Urinary bladder (tissue), 4 donors: ENCODE data around the gene ZNRD2. TPM values are rescaled to one million over a fixed set of nuclear protein-coding genes. Genes with fewer than 3 reads are reported as not detected.

Source experiments
- DNase-seq: peaks from one replicate; pipeline ENCODE4 v3.0.0-alpha.2; 2015; ENCODE audit errors: extremely low spot score
- H3K27ac ChIP-seq: one replicate; pipeline ENCODE4 v1.5.1; 2013; ENCODE audit warnings: low read depth, mild to moderate bottlenecking, moderate library complexity
- H3K36me3 ChIP-seq: one replicate; pipeline ENCODE4 v1.6.1; 2013; ENCODE audit warnings: mild to moderate bottlenecking, moderate library complexity; ENCODE audit not compliant: insufficient read depth
- H3K4me1 ChIP-seq: one replicate; pipeline ENCODE4 v1.6.1; 2013; ENCODE audit warnings: mild to moderate bottlenecking, moderate library complexity; ENCODE audit not compliant: insufficient read depth
- H3K4me3 ChIP-seq: one replicate; pipeline ENCODE4 v1.5.1; 2013; ENCODE audit warnings: low read depth, low read length
- WGBS: extraction: QIAGEN DNeasy Blood & Tissue Kit; methylation state at CpG from one replicate; pipeline ENCODE4 v1.1.7; 2013; 5-methylcytosine and 5-hydroxymethylcytosine counted together
- polyA plus RNA-seq: library from polyadenylated mRNA; stranded (reverse); fragments of 200-250 nt; gene quantifications from one replicate; pipeline ENCODE4 v1.2.3, GENCODE V29; 2013
- total RNA-seq: library from RNA; depleted of rRNA; stranded (reverse); fragments of >200 nt; gene quantifications from one replicate; pipeline ENCODE4 v1.2.3, GENCODE V29; 2014
- donor health status: healthy with polysubstance abuse.
- donor health status: healthy.

ZNRD2 gene
- total and polyA plus RNA-seq, 2 donors: 14.6 to 94.9 TPM

GRCh38 chr11:65565624-65566453 lies 4.4 kb upstream of the ZNRD2 start:
- H3K27ac ChIP-seq: no peak overlapping the region
- no peaks in the 10 kb centered on the region for H3K4me1 ChIP-seq
- no peak overlapping the region for H3K4me3 ChIP-seq
- H3K36me3 ChIP-seq: no peaks in the 10 kb centered on the region
- 82% methylated on average over 7 of the region's 7 CpGs for WGBS
- no peak for DNase-seq

- Histone ChIP-seq H3K27ac (peak overlapping the region; percentile 92), H3K4me3 (peak overlapping the region; percentile 78), H3K4me1 (no peaks in the 10 kb centered on the region), H3K36me3 (no peaks in the 10 kb centered on the region)
- no peak for DNase-seq
- 8% methylated on average over 28 of the region's 28 CpGs for WGBS
Observed at GRCh38 chr11:65569164-65569972, 909 bp upstream of the ZNRD2 start.

GRCh38 chr11:65571420-65571819 lies 1.1 kb downstream of the ZNRD2 start:
- no peaks in the 10 kb centered on the region for H3K36me3 ChIP-seq
- no peaks in the 10 kb centered on the region for H3K4me1 ChIP-seq
- H3K4me3 ChIP-seq: no peak overlapping the region
- no peak for DNase-seq
- H3K27ac ChIP-seq: no peak overlapping the region
- WGBS: 78% methylated on average over 9 of the region's 9 CpGs

- DNase-seq: no peak
- 5% methylated on average over 11 of the region's 11 CpGs for WGBS
- no peaks in the 10 kb centered on the region for H3K36me3 ChIP-seq
- H3K27ac ChIP-seq: no peak overlapping the region
- H3K4me3 ChIP-seq: peak overlapping the region; percentile 81
- H3K4me1 ChIP-seq: no peaks in the 10 kb centered on the region
Observed at GRCh38 chr11:65571940-65572339, 1.7 kb downstream of the ZNRD2 start.

- Histone ChIP-seq H3K4me1 (no peaks in the 10 kb centered on the region), H3K27ac (peak within 1 kb of the TSS; percentile 84), H3K36me3 (no peaks in the 10 kb centered on the region), H3K4me3 (peak within 1 kb of the TSS; percentile 81)
- peak; percentile 85 for DNase-seq
- WGBS: under 1% methylated on average over 86 of the region's 86 CpGs
Observed at GRCh38 chr11:65572356-65573051, 2.2 kb downstream of the ZNRD2 start, which contains the start of gene FAM89B. Gene FAM89B, plus strand, starts transcription at chr11:65572538. Its CDS starts 132 bp downstream, at chr11:65572670.

GRCh38 chr11:65573391-65574079 lies 3.3 kb downstream of the ZNRD2 start:
- H3K4me3 ChIP-seq: peak overlapping the region; percentile 81
- H3K27ac ChIP-seq: peak overlapping the region; percentile 63
- no peak for DNase-seq
- WGBS: 26% methylated on average over 22 of the region's 22 CpGs
- no peaks in the 10 kb centered on the region for H3K36me3 ChIP-seq
- no peaks in the 10 kb centered on the region for H3K4me1 ChIP-seq

GRCh38 chr11:65574109-65574810 lies 4.0 kb downstream of the ZNRD2 start:
- Histone ChIP-seq H3K36me3 (no peaks in the 10 kb centered on the region), H3K4me1 (no peaks in the 10 kb centered on the region), H3K27ac (peak overlapping the region; percentile 79), H3K4me3 (peak overlapping the region; percentile 81)
- under 1% methylated on average over 67 of the region's 67 CpGs for WGBS
- DNase-seq: no peak

GRCh38 chr11:65574811-65575567 lies 4.7 kb downstream of the ZNRD2 start:
- Histone ChIP-seq H3K4me1 (no peaks in the 10 kb centered on the region), H3K36me3 (no peaks in the 10 kb centered on the region), H3K27ac (peak overlapping the region; percentile 80), H3K4me3 (peak overlapping the region; percentile 84)
- WGBS: 19% methylated on average over 28 of the region's 28 CpGs
- no peak for DNase-seq

GRCh38 chr11:65575568-65576231 lies 5.4 kb downstream of the ZNRD2 start, which contains the start of gene EHBP1L1:
Gene EHBP1L1, plus strand, starts transcription at chr11:65576053. Its CDS starts 250 bp downstream, at chr11:65576303.
- no peaks in the 10 kb centered on the region for H3K36me3 ChIP-seq
- no peaks in the 10 kb centered on the region for H3K4me1 ChIP-seq
- WGBS: under 1% methylated on average over 69 of the region's 69 CpGs
- no peak for DNase-seq
- H3K27ac ChIP-seq: peak within 1 kb of the TSS; percentile 87
- H3K4me3 ChIP-seq: peak within 1 kb of the TSS; percentile 84

- Histone ChIP-seq H3K27ac (peak overlapping the region; percentile 87), H3K36me3 (no peaks in the 10 kb centered on the region), H3K4me3 (peak overlapping the region; percentile 84), H3K4me1 (no peaks in the 10 kb centered on the region)
- WGBS: 3% methylated on average over 26 of the region's 26 CpGs
- DNase-seq: no peak
Observed at GRCh38 chr11:65576232-65576866, 6.1 kb downstream of the ZNRD2 start.
